HEK293T (cell line): ENCODE results near the gene KCNT1.

ENCODE experiments used
- CTCF ChIA-PET: fragments of 350-600 bp; formaldehyde crosslinking; extraction: SDS; loops from one replicate; lab custom pipeline; 2021; ENCODE audit warnings: antibody characterized with exemption, inconsistent platforms; lab: Yijun Ruan, JAX
- POLR2A ChIA-PET: fragments of 350-600 bp; formaldehyde crosslinking; extraction: SDS; loops from one replicate; lab custom pipeline; 2020; ENCODE audit warnings: antibody characterized with exemption, inconsistent platforms; lab: Yijun Ruan, JAX
- DNase-seq: peaks from one replicate; pipeline ENCODE4 v3.0.0; 2012; ENCODE audit warnings: mixed read lengths; ENCODE audit errors: extremely low spot score
- ARNT ChIP-seq: fragments of 450-650 bp; IDR thresholded peaks from 2 replicates; pipeline ENCODE4 v1.6.1; 2017; ENCODE audit warnings: mild to moderate bottlenecking
- BHLHE40 ChIP-seq: fragments of 450-650 bp; IDR thresholded peaks from 2 replicates; pipeline ENCODE4 v1.6.1; 2016; ENCODE audit warnings: mild to moderate bottlenecking, moderate library complexity, borderline replicate concordance
- CTBP1 ChIP-seq: fragments of 450-650 bp; IDR thresholded peaks from 2 replicates; pipeline ENCODE4 v1.6.1; 2016; ENCODE audit warnings: borderline replicate concordance
- ELF4 ChIP-seq: fragments of 450-650 bp; IDR thresholded peaks from 2 replicates; pipeline ENCODE4 v1.6.1; 2017; ENCODE audit warnings: antibody characterized with exemption
- FOXA1 ChIP-seq: fragments of 450-650 bp; IDR thresholded peaks from 2 replicates; pipeline ENCODE4 v1.6.1; 2016; ENCODE audit warnings: mild to moderate bottlenecking
- FOXK2 ChIP-seq: fragments of 450-650 bp; IDR thresholded peaks from 2 replicates; pipeline ENCODE4 v1.6.1; 2016; ENCODE audit warnings: mild to moderate bottlenecking
- FOXM1 ChIP-seq: fragments of 450-650 bp; IDR thresholded peaks from 2 replicates; pipeline ENCODE4 v1.6.1; 2017; ENCODE audit warnings: mild to moderate bottlenecking, borderline replicate concordance
- HDGF ChIP-seq: fragments of 450-650 bp; IDR thresholded peaks from 2 replicates; pipeline ENCODE4 v1.6.1; 2017; ENCODE audit warnings: antibody characterized with exemption, borderline replicate concordance
- L3MBTL2 ChIP-seq: fragments of 450-650 bp; conservative IDR thresholded peaks from 2 replicates; pipeline ENCODE4 v1.6.1; 2016; ENCODE audit warnings: mild to moderate bottlenecking
- LEF1 ChIP-seq: fragments of 450-650 bp; IDR thresholded peaks from 2 replicates; pipeline ENCODE4 v1.6.1; 2017; ENCODE audit warnings: mild to moderate bottlenecking, borderline replicate concordance
- NFRKB ChIP-seq: fragments of 450-650 bp; IDR thresholded peaks from 2 replicates; pipeline ENCODE4 v1.6.1; 2016; ENCODE audit warnings: mild to moderate bottlenecking, moderate library complexity
- SP1 ChIP-seq: fragments of 450-650 bp; IDR thresholded peaks from 2 replicates; pipeline ENCODE4 v1.6.1; 2017
- SUZ12 ChIP-seq: fragments of 450-650 bp; IDR thresholded peaks from 2 replicates; pipeline ENCODE4 v1.6.1; 2016; ENCODE audit warnings: mild to moderate bottlenecking
- TARDBP ChIP-seq: fragments of 450-650 bp; IDR thresholded peaks from 2 replicates; pipeline ENCODE4 v1.6.1; 2016
- ZNF384 ChIP-seq: fragments of 450-650 bp; IDR thresholded peaks from 2 replicates; pipeline ENCODE4 v1.6.1; 2016
- TF ChIP-seq, protein P1 (sequence below): fragments of 450-650 bp; IDR thresholded peaks from 2 replicates; pipeline ENCODE4 v1.6.1; 2016

Gene KCNT1

DNA sequence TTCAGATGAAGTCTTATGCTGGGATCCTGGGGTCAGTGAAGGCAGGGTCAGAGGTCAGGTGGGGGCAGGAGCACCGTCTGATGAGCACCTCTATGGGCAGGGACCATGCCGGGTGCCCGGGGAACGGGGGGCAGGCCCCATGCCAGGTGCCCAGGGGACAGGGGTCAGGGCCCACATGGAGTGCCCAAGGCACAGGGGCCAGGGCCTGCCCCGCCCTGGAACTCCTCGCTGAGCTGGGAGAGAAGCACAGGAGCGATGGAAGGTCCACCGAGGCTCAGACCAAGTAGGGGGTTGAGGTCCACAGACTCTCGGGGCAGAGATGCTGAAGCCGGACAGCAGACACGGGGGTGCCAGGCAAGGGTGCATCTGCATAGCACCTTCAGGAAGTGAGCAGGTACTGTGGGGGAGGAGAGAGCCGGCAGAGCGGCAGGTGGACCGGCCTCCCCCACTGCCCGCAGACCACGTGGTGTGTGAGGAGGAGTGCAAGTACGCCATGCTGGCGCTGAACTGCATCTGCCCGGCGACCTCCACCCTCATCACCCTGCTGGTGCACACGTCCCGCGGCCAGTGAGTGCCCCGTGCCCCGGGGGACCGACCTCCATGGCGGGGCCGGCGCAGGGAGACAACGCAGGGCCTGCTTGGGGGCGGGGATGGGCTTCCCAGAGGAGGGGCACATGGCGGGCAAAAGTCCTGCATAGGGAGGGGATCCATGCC, 67.7 kb downstream of the KCNT1 start:
- TF ChIP-seq SUZ12 (no peak), FOXA1 (no peak), ARNT (no peak)
- POLR2A ChIA-PET: no interaction called here
- no peak for DNase-seq
- CTCF ChIA-PET: no interaction called here

DNA sequence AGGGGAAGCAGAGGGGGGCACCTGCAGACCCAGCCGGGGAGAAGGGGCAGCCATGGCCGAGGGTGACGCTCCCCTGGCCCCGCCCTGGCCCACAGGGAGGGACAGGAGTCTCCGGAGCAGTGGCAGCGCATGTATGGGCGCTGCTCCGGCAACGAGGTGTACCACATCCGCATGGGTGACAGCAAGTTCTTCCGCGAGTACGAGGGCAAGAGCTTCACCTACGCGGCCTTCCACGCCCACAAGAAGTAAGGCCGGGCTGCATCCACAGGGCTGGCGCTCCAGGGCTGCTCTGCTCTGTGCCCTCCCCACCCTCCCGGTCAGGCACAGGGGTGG, 68.2 kb downstream of the KCNT1 start:
- POLR2A ChIA-PET: no interaction called here
- CTCF ChIA-PET: no interaction called here
- DNase-seq: no peak
- TF ChIP-seq NFRKB (no peak), ZNF384 (no peak), FOXM1 (no peak), FOXK2 (no peak), FOXA1 (no peak), HDGF (no peak), TARDBP (no peak), LEF1 (no peak), L3MBTL2 (no peak), SP1 (no peak)

DNA sequence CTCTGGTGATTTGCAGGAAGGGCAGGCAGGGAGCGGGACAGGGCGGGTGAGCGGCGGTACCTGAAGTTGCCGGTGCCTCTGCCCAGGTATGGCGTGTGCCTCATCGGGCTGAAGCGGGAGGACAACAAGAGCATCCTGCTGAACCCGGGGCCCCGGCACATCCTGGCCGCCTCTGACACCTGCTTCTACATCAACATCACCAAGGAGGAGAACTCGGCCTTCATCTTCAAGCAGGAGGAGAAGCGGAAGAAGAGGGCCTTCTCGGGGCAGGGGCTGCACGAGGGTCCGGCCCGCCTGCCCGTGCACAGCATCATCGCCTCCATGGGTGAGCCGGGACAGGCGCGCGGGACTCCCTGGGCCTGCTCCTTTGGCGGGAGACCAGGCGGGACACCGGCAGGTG, 68.8 kb downstream of the KCNT1 start:
- no peak for TF ChIP-seq FOXM1
- no peak for TF ChIP-seq HDGF
- no peak for TF ChIP-seq LEF1
- no peak for TF ChIP-seq TARDBP
- no peak for TF ChIP-seq SUZ12
- TF ChIP-seq FOXK2: no peak
- no peak for TF ChIP-seq ARNT
- TF ChIP-seq CTBP1: no peak
- TF ChIP-seq NFRKB: no peak
- no peak for TF ChIP-seq SP1
- TF ChIP-seq BHLHE40: no peak
- CTCF ChIA-PET: no interaction called here
- no peak for DNase-seq

GRCh38 chr9:135771401-135772051, 69.5 kb downstream of the KCNT1 start:
- POLR2A ChIA-PET: no interaction called here
- TF ChIP-seq ARNT (no peak), FOXM1 (no peak), SP1 (no peak), BHLHE40 (no peak), ZNF384 (no peak), ELF4 (no peak), NFRKB (no peak), CTBP1 (no peak), L3MBTL2 (no peak), LEF1 (no peak), HDGF (no peak), FOXA1 (no peak), FOXK2 (no peak), TARDBP (no peak), SUZ12 (no peak)
- TF ChIP-seq, protein P1, sequence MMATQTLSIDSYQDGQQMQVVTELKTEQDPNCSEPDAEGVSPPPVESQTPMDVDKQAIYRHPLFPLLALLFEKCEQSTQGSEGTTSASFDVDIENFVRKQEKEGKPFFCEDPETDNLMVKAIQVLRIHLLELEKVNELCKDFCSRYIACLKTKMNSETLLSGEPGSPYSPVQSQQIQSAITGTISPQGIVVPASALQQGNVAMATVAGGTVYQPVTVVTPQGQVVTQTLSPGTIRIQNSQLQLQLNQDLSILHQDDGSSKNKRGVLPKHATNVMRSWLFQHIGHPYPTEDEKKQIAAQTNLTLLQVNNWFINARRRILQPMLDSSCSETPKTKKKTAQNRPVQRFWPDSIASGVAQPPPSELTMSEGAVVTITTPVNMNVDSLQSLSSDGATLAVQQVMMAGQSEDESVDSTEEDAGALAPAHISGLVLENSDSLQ: no peak
- no peak for DNase-seq
- CTCF ChIA-PET: no interaction called here

More for the DNA sequence above, 68.8 kb downstream of the KCNT1 start:
- POLR2A ChIA-PET: no interaction called here

DNA sequence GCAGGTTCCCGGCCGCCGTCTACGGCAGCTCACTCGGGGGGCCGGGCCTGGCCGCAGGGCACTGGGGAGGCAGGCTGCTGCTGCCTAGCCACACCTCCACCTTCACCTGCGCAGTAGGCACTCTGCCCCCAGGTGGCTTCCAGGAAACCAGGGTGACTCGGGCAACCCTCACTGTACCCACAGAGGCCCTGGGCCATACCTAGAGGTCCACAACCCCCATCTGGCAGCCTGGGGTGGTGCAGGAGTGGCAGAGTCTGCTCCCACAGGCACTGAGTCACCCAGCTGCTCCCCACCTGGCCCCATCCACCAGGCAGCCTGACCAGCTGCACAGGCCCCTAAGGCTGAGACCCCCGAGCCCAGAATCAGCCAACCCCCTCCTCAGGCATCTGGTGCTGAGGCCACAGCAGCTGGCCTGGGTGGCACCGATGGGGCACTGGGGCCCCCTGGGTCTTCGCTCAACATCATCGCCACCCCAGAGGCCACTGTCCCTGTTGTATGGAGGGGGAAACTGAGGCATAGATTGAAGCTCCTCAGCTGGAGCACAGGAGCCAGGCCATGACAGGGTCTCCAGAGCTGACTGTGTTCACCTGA, 70.2 kb downstream of the KCNT1 start:
- ChIA-PET CTCF (no interaction called here), POLR2A (no interaction called here)
- TF ChIP-seq FOXA1 (no peak), ZNF384 (no peak)
- DNase-seq: no peak

- CTCF ChIA-PET: no interaction called here
- POLR2A ChIA-PET: no interaction called here
- DNase-seq: no peak
- no peak for TF ChIP-seq ZNF384
- no peak for TF ChIP-seq FOXA1
- no peak for TF ChIP-seq NFRKB
- no peak for TF ChIP-seq HDGF
- no peak for TF ChIP-seq FOXK2
- TF ChIP-seq TARDBP: no peak
- TF ChIP-seq FOXM1: no peak
- TF ChIP-seq ARNT: no peak
- no peak for TF ChIP-seq SP1
These were observed 70.9 kb downstream of the KCNT1 start for GRCh38 chr9:135772702-135773493.

GRCh38 chr9:135773530-135774238, 71.7 kb downstream of the KCNT1 start:
- TF ChIP-seq BHLHE40 (no peak), SP1 (no peak), FOXM1 (no peak), FOXA1 (no peak), TARDBP (no peak), L3MBTL2 (no peak), ELF4 (no peak), ZNF384 (no peak), LEF1 (no peak), HDGF (no peak), ARNT (no peak), FOXK2 (no peak), CTBP1 (no peak), SUZ12 (no peak), NFRKB (no peak)
- TF ChIP-seq, protein P1: no peak
- ChIA-PET POLR2A (no interaction called here), CTCF (no interaction called here)
- no peak for DNase-seq
